HL-60 (cell line): Measurements from ENCODE around the gene GET3.

Experiments
- DNase-seq, 2 experiments: peaks; one replicate each; pipeline ENCODE4 v3.0.0-alpha.2; 2010 to 2020; ENCODE audit warnings: low read depth in 1 of 2, low spot score in 1 of 2
- H3K27ac ChIP-seq: fragments of 250-450 bp; sonication (Bioruptor Pico); replicated peaks from 2 replicates; pipeline ENCODE4 v1.5.1; 2020; ENCODE audit warnings: mild to moderate bottlenecking, moderate library complexity
- H3K27me3 ChIP-seq: fragments of 250-450 bp; sonication (Bioruptor Pico); 2 replicates; pipeline ENCODE4 v1.5.1; 2021; ENCODE audit warnings: mild to moderate bottlenecking, moderate library complexity; ENCODE audit not compliant: insufficient read depth, poor library complexity, severe bottlenecking
- H3K4me3 ChIP-seq: replicated peaks from 2 replicates; pipeline ENCODE4 v1.5.1; 2011; ENCODE audit warnings: mild to moderate bottlenecking, control low read depth, low read length; ENCODE audit not compliant: insufficient read depth
- GABPA ChIP-seq: IDR thresholded peaks from 2 replicates; pipeline ENCODE4 v1.6.1; 2012; ENCODE audit warnings: low read depth
- POLR2AphosphoS5 ChIP-seq: IDR thresholded peaks from 2 replicates; pipeline ENCODE4 v1.6.1; 2012; ENCODE audit warnings: low read depth
- SPI1 ChIP-seq: IDR thresholded peaks from 2 replicates; pipeline ENCODE4 v1.6.1; 2012; ENCODE audit warnings: low read depth, mild to moderate bottlenecking, borderline replicate concordance
- TF ChIP-seq, protein P1 (sequence below): IDR thresholded peaks from 2 replicates; pipeline ENCODE4 v1.6.1; 2012; ENCODE audit warnings: low read depth; ENCODE audit not compliant: insufficient replicate concordance
- TF ChIP-seq, protein P2 (sequence below): IDR thresholded peaks from one replicate; pipeline ENCODE4 v1.5.1; 2011; ENCODE audit warnings: low read length, control low read depth, inconsistent platforms; ENCODE audit not compliant: insufficient read depth

The GET3 gene

DNA sequence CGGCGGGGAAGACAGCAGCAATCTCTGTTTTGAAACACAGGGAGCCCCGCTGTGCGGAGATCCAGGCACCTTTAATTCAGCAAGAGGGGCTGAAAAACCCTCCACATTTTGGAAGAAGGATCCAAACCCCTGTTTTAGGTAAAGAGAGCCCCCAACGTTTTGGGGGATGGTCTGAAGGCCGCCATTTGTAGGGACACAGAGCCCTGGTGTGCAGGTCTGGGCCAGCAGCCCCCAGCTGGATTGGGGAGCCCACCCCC, 41.5 kb downstream of the GET3 start:
- TF ChIP-seq, protein P1, sequence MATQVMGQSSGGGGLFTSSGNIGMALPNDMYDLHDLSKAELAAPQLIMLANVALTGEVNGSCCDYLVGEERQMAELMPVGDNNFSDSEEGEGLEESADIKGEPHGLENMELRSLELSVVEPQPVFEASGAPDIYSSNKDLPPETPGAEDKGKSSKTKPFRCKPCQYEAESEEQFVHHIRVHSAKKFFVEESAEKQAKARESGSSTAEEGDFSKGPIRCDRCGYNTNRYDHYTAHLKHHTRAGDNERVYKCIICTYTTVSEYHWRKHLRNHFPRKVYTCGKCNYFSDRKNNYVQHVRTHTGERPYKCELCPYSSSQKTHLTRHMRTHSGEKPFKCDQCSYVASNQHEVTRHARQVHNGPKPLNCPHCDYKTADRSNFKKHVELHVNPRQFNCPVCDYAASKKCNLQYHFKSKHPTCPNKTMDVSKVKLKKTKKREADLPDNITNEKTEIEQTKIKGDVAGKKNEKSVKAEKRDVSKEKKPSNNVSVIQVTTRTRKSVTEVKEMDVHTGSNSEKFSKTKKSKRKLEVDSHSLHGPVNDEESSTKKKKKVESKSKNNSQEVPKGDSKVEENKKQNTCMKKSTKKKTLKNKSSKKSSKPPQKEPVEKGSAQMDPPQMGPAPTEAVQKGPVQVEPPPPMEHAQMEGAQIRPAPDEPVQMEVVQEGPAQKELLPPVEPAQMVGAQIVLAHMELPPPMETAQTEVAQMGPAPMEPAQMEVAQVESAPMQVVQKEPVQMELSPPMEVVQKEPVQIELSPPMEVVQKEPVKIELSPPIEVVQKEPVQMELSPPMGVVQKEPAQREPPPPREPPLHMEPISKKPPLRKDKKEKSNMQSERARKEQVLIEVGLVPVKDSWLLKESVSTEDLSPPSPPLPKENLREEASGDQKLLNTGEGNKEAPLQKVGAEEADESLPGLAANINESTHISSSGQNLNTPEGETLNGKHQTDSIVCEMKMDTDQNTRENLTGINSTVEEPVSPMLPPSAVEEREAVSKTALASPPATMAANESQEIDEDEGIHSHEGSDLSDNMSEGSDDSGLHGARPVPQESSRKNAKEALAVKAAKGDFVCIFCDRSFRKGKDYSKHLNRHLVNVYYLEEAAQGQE, result no peak
- no peak for TF ChIP-seq SPI1
- TF ChIP-seq, protein P2, sequence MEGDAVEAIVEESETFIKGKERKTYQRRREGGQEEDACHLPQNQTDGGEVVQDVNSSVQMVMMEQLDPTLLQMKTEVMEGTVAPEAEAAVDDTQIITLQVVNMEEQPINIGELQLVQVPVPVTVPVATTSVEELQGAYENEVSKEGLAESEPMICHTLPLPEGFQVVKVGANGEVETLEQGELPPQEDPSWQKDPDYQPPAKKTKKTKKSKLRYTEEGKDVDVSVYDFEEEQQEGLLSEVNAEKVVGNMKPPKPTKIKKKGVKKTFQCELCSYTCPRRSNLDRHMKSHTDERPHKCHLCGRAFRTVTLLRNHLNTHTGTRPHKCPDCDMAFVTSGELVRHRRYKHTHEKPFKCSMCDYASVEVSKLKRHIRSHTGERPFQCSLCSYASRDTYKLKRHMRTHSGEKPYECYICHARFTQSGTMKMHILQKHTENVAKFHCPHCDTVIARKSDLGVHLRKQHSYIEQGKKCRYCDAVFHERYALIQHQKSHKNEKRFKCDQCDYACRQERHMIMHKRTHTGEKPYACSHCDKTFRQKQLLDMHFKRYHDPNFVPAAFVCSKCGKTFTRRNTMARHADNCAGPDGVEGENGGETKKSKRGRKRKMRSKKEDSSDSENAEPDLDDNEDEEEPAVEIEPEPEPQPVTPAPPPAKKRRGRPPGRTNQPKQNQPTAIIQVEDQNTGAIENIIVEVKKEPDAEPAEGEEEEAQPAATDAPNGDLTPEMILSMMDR, result no peak
- no peak for TF ChIP-seq GABPA
- TF ChIP-seq POLR2AphosphoS5, result no peak
- H3K27ac ChIP-seq, result peak overlapping the region; percentile 88
- H3K27me3 ChIP-seq, result no peaks in the 10 kb centered on the region
- no peak for DNase-seq
- no peak overlapping the region for H3K4me3 ChIP-seq

DNA sequence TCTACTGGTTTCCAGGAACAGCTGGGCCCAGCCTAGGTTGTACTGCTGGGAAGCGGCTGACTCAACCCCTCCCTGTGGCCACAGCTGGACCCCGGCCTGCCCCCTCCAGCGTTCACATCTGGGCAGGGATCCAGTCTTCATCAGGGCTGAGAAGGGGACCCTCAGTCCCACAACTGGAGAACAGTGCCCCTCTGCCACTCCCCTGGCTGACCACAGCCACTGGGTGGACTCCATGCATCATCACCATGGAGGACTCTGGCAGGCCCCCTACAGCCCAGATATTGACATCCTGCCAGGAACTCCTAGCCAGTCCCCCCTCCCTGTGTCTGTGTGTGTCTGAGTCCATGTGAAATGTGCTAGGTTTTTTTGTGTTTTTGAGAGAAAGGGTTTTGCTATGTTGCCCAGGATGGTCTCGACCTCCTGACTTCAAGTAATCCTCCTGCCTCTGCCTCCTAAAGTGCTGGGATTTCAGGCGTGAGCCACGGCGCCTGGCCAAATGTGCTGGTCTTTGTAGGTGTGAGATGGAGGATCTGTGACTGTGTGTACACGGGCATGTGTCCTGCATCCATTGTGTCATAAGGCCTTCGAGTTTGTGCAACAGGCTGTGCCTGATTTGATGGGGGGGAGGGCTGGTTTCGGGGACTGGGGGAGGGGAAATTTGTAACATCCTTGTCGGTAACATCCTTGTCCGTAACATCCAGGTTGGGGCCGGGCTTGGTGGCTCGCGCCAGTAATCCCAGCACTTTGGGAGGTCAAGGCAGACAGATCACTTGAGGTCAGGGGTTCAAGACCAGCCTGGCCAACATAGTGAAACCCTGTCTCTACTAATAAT, 42.1 kb downstream of the GET3 start:
- DNase-seq, result no peak
- TF ChIP-seq POLR2AphosphoS5 (no peak), SPI1 (no peak), GABPA (no peak)
- TF ChIP-seq, protein P2, result no peak
- TF ChIP-seq, protein P1, result no peak
- no peaks in the 10 kb centered on the region for H3K27me3 ChIP-seq
- H3K27ac ChIP-seq, result peak overlapping the region; percentile 88
- no peak overlapping the region for H3K4me3 ChIP-seq

DNA sequence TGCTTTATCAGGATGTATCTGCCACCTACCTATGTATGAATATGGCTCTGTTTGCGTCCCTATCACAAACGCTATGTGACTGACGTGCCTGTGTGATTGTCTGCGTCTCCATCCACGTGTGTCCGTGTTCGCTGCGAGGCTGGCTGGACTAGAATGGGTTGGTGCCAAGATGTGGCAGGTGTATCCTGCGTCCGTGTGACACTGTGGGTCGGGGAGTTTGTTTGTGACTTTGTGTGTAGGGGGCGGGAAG, 44.8 kb downstream of the GET3 start:
- TF ChIP-seq GABPA (no peak), POLR2AphosphoS5 (0 out of 2 replicates have a peak, but pooled peaks have one; percentile 33), SPI1 (no peak)
- TF ChIP-seq, protein P2, result no peak
- TF ChIP-seq, protein P1, result no peak
- DNase-seq, result no peak
- Histone ChIP-seq H3K27me3 (no peaks in the 10 kb centered on the region), H3K4me3 (peak overlapping the region; percentile 36), H3K27ac (peak overlapping the region; percentile 95)
